HL-60 (cell line): ENCODE results near the gene SOCS3.
A peak's percentile ranks its signal among the peaks of the same experiment; 100 is the strongest.

Source experiments
- DNase-seq, 2 experiments: peaks; one replicate each; pipeline ENCODE4 v3.0.0-alpha.2; 2010 to 2020; ENCODE audit warnings: low read depth in 1 of 2, low spot score in 1 of 2
- H3K27ac ChIP-seq: fragments of 250-450 bp; sonication (Bioruptor Pico); replicated peaks from 2 replicates; pipeline ENCODE4 v1.5.1; 2020; ENCODE audit warnings: mild to moderate bottlenecking, moderate library complexity
- H3K27me3 ChIP-seq: fragments of 250-450 bp; sonication (Bioruptor Pico); 2 replicates; pipeline ENCODE4 v1.5.1; 2021; ENCODE audit warnings: mild to moderate bottlenecking, moderate library complexity; ENCODE audit not compliant: insufficient read depth, poor library complexity, severe bottlenecking
- H3K4me3 ChIP-seq: replicated peaks from 2 replicates; pipeline ENCODE4 v1.5.1; 2011; ENCODE audit warnings: mild to moderate bottlenecking, control low read depth, low read length; ENCODE audit not compliant: insufficient read depth
- CTCF ChIP-seq: IDR thresholded peaks from one replicate; pipeline ENCODE4 v1.5.1; 2011; ENCODE audit warnings: low read length, control low read depth, inconsistent platforms; ENCODE audit not compliant: insufficient read depth
- GABPA ChIP-seq: IDR thresholded peaks from 2 replicates; pipeline ENCODE4 v1.6.1; 2012; ENCODE audit warnings: low read depth
- POLR2AphosphoS5 ChIP-seq: IDR thresholded peaks from 2 replicates; pipeline ENCODE4 v1.6.1; 2012; ENCODE audit warnings: low read depth
- REST ChIP-seq: IDR thresholded peaks from 2 replicates; pipeline ENCODE4 v1.6.1; 2012; ENCODE audit warnings: low read depth; ENCODE audit not compliant: insufficient replicate concordance
- SPI1 ChIP-seq: IDR thresholded peaks from 2 replicates; pipeline ENCODE4 v1.6.1; 2012; ENCODE audit warnings: low read depth, mild to moderate bottlenecking, borderline replicate concordance

The SOCS3 gene

GRCh38 chr17:78367193-78367592, 7.3 kb upstream of the SOCS3 start:
- DNase-seq, result no peak
- H3K27me3 ChIP-seq, result no peaks in the 10 kb centered on the region
- no peak overlapping the region for H3K27ac ChIP-seq
- TF ChIP-seq GABPA, result no peak
- TF ChIP-seq CTCF, result no peak
- no peak overlapping the region for H3K4me3 ChIP-seq

GRCh38 chr17:78366109-78366848, 6.4 kb upstream of the SOCS3 start:
- TF ChIP-seq POLR2AphosphoS5 (no peak), REST (no peak)
- Histone ChIP-seq H3K27me3 (no peaks in the 10 kb centered on the region), H3K27ac (no peak overlapping the region), H3K4me3 (no peak overlapping the region)
- DNase-seq, result no peak

- Histone ChIP-seq H3K27ac (no peak overlapping the region), H3K4me3 (no peak overlapping the region), H3K27me3 (no peaks in the 10 kb centered on the region)
- no peak for TF ChIP-seq POLR2AphosphoS5
- TF ChIP-seq GABPA, result no peak
- TF ChIP-seq SPI1, result no peak
- TF ChIP-seq CTCF, result no peak
- no peak for TF ChIP-seq REST
- no peak for DNase-seq
Observed at GRCh38 chr17:78365561-78366108, 5.8 kb upstream of the SOCS3 start.

GRCh38 chr17:78364436-78365281, 4.8 kb upstream of the SOCS3 start:
- no peak overlapping the region for H3K4me3 ChIP-seq
- no peak for TF ChIP-seq POLR2AphosphoS5
- TF ChIP-seq GABPA, result no peak
- TF ChIP-seq CTCF, result no peak
- no peak for TF ChIP-seq REST
- H3K27me3 ChIP-seq, result peaks cover under 1% of the 10 kb centered on the region
- peak in 1 of 2 experiments; percentile 53 for DNase-seq
- H3K27ac ChIP-seq, result no peak overlapping the region
